Left ventricle myocardium superior (tissue), 1 donor: ENCODE results near the gene DLX4. TPM values are rescaled to one million over a fixed set of nuclear protein-coding genes. Genes with fewer than 3 reads are reported as not detected.

Experiments used
- ATAC-seq: fragments of 200-7000 bp; cut with Tn5 transposase; one replicate; pipeline ENCODE4 v1.9.1; 2020; ENCODE audit warnings: mild to moderate bottlenecking, moderate library complexity
- DNase-seq: peaks from one replicate; pipeline ENCODE4 v3.0.0-alpha.2; 2020
- intact Hi-C: fragments of 100-400 bp; cut with micrococcal nuclease; formaldehyde crosslinking; loops from one replicate; pipeline ENCODE4 v1.11.0; 2022
- total RNA-seq: library from RNA; stranded (reverse); fragmentation: NEBNext Ultra II Directional; extraction: Animal tissue kit (Norgen Biotek cat#: 25700); gene quantifications from one replicate; pipeline ENCODE4 v1.2.1, GENCODE V29; 2021
- donor health status: DM: no; HTN: yes; CAD: no; lungs with severe emphysema.

Gene DLX4
- total RNA-seq, 1 donor from 2014 or later: not detected

GRCh38 chr17:49965524-49965909 is 3.5 kb upstream of the DLX4 start:
- no peak for DNase-seq
- no peak for ATAC-seq
- intact Hi-C loops: no loop called here

DNA sequence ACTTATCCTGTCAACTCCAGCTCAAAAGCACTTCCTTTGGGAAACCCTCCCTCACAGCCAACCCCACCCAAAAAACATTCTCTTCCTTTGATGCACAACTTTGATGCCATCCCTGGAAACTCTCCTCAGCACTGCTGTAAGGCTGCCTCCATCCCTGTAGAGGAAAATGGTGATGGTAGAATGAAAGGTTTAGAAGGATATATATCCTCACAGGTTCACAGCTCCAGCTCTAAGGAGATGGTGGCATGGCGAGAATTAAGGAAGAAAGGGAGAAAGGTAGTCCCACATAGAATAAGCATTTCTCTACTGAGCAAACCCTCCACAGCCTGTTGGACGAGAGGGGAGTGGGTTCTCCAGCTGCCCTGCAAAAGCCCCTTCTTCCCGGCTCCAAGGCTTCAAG is 2.2 kb upstream of the DLX4 start:
- ATAC-seq (no peak), DNase-seq (no peak)
- intact Hi-C loops: no loop called here

DNA sequence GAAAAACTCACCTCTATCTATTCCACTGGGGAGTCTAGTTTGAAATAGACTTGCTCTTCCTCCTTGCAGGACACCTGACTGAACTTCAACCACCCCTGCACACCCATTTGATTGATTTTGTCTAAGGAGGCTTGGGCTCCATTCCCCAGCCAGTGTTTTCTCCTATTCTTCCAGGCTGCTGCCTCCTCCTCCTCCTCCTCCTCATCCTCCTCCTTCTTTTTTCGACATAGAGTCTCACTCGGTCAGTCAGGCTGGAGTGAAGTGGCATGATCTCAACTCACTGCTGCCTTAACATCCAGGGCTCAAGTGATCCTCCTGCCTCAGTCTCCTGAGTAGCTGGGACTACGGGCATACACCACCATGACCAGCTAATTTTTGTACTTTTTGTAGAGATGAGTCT is 1.8 kb upstream of the DLX4 start:
- intact Hi-C loops: no loop called here
- no peak for DNase-seq
- no peak for ATAC-seq

DNA sequence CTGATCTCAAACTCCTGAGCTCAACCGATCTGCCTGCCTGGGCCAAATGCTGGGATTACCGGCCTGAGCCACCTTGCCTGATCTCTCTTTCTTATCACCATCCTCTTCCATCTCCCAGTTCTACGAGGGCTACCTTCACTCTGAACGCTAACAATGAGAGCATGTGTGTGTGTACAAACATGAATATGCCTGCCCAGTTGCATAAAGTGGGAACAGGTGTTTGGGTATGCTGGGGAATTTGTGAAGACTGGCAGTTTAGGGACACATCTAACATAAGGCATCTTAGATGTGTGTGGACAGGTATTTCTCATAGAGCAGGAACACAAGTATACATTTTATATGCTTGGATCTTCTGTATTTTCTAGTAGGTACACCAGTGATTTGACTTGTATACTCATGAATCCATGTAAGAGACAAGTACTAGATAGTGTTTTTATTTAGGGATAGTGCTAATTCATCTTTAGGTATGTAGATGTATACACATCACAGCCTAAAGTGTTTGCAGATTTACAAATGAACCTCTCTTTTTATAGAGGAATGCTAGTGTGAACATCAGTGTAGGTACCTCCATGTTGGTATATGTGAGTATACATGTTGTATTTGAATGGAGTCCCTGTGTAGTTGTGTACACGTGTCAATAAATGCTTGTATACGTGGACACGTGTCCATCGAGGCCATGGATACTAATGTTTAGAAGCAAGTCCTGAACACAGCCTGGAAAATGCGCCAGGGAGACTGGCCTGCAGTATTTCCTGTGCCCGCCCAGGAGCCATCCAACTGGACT is 1.2 kb upstream of the DLX4 start:
- intact Hi-C loops: no loop called here
- ATAC-seq (no peak), DNase-seq (no peak)

DNA sequence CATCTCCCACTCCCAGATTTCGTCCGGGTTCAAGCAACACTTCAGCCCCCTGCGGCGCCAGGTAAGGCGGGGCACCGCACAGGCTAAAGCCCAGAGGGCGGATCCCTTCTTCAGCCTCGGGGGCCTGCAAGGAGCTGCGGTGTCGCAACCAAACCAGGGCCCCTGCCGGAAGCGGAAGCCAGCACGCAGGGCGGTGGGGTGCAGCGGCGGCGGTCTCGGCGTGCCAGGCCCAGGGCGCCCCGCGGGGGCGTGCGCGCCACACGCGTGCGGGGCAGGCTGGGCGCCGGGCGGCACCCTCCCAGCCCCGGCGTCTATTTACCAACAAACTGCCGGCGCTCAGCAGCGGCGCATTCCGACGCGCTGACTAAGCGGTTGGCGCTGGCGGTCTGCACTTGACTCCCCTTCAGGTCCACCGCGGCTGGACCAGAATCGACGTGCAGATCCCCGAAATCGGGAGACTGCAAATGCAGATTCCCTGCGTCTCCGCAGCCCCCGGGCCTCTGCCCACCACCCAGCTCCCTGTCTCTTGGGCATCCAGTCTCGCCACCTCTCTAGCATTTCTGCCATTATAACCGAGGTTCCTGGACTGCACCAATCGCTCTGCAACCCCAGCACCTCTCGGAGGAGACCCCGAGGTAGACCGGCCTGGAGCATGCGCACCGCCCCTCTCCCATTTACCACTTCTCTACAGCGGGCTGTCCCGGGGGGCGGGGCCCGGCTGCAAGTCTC is 421 bp upstream of the DLX4 start:
- peak; percentile 81 for ATAC-seq

DNA sequence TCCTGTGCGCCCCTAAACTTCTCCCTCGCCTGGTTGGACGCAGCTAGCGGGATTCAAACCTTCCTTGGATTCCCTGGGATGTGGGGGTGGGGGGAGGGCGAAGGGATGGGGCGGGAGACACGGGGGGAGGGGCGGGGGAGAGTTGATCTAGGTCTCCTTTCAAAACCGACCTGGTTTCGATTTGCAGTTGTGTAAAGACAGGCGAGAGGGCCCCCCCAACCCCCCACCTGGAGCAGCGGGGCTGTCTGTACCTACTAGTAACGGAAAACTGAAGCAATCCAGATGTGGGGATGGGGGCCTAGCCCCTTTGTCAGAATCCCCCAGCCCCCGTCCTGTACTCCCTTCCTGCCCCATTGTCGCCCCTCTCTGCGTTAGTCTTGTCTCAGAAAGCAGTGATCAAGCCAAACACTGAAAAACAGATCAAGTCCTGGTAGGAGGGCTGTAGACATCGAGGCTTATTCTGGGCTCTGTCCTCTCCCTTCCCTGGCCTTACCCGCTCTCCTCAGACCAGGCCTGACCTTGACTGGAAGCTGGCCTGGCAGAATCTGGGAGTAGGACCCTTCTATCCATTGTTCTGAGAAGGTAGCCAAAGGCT is 902 bp downstream of the DLX4 start:
- intact Hi-C loops: no loop called here
- ATAC-seq (no peak), DNase-seq (no peak)

More for the DNA sequence above, 421 bp upstream of the DLX4 start:
- DNase-seq: peak; percentile 79
- intact Hi-C loops: no loop called here

DNA sequence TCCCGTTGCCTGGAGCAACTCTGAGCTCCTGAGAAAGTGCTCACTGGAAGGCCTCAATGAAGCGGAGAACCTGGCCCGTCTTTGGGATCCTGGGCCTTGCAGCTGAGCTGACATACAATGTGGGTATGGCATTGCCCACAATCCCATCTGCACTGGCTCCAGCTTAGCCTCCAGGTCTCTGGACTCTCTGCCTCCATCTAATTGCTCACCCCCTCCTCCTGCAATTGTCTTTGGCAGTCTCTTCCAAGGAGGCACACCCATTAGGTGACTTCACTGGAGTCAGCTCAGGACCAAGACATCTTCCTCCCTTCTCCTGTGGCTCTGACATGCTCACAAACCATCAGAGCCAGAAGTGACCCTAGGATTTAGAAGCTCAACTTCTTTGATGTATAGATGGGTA is 1.5 kb downstream of the DLX4 start:
- intact Hi-C loops: no loop called here
- no peak for DNase-seq
- ATAC-seq: no peak

GRCh38 chr17:49971199-49971847 is 2.3 kb downstream of the DLX4 start:
- intact Hi-C loops: no loop called here
- ATAC-seq: no peak
- no peak for DNase-seq

DNA sequence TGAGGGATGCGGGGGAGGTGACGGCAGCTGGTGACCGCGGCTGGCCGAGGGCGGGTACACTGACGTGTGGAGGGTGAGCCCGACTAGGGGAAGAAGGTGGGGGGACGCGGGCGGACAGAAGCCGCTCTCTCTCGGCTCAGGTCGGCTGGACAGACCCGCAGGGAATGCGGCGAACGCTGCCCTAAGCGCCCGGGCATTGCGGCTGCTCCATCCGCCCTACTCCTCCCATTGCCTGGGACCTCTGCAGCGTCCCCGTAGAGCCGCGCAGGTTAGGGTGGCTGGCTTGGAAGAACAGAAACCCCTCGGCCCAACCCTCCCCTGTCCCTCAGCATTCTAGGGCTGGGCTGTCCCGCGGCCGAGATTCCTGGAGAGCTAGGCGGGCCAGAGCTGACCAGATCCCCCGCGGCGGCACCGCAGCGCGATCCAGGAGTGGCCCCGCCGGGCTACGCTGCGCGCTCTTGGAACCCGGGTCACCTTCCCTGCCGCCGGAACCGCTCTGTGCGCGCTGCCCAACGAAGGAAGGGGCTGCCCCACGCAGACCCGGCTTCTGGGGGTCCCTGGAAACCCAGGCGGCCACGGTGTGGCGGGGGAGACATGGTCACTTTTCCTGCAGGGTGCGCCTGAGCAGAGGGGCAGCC is 3.0 kb downstream of the DLX4 start:
- intact Hi-C loops: no loop called here
- DNase-seq (no peak), ATAC-seq (no peak)

- DNase-seq (no peak), ATAC-seq (no peak)
- intact Hi-C loops: no loop called here
These were observed 3.7 kb downstream of the DLX4 start for GRCh38 chr17:49972486-49973270.

DNA sequence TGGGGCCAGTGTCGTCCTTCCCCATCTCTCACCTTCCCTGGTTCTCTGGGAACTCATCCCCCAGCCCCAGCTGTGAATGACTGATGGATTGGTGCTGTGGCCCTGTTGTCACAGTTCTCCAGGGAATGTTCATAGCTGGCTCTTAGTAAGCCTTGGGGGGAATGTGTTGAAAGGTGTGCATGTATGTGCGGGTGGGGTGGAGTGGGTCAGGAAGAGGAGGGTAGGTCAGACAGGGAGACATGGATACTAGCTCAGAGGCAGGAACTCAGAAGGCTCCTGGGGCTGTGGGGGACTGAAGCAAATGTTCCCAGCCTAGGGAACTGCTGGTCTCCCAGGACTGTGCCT is 4.3 kb downstream of the DLX4 start:
- ATAC-seq: no peak
- DNase-seq: no peak
- intact Hi-C loops: no loop called here

- intact Hi-C loops: no loop called here
- ATAC-seq: no peak
- DNase-seq: no peak
These were observed 6.5 kb downstream of the DLX4 start for GRCh38 chr17:49975531-49975930.

DNA sequence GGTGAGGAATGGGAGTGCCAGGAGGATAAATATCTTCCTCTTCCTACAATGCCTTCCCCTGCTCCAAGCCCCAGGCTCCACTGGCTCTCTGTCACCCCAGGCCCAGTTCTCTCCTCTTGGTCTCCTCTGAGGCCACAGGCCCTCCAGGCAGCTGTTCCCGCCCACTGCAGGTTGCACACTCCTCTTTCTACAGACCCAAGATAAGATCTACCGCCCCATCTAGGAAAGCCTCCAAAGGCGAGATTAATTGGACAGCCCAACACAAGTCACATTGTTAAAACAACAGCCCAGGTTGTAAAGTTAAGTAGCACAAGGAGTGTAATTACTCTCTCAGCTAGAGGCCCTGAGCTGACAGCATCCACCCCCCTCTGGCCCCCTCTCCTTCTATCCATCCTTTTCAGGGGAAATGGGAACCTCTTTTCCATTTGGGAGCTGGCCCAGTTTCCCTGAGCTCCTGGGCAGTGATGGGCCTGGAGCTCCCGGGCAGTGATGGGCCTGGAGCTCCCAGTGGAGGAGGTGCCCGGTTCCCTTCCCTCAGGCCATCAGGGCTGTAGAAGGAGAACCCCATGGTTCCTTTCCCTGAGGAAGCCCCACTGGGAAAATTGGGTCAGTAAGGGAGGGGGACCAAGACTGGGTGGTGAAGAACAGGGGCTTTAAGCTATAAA is 7.3 kb downstream of the DLX4 start:
- ATAC-seq: no peak
- DNase-seq: no peak
- intact Hi-C loops: no loop called here

DNA sequence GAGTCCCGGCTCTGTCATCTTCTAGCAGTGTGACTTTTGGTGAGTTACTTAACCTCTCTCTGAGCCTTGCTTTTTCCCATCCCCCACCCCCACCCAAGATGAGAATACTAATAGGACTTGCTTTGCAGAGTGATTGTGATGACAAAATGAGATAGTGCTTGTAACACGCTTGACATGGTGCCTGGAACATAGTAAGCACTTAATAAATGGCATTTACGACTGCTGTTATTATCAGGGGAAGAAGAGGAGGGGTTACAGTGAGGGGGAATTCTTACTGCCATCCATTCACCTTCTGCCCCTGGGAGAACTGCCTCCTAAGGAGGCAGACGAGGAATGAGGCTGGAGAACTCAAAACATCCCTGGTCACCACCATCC is 7.8 kb downstream of the DLX4 start:
- ATAC-seq (no peak), DNase-seq (no peak)
- intact Hi-C loops: no loop called here

DNA sequence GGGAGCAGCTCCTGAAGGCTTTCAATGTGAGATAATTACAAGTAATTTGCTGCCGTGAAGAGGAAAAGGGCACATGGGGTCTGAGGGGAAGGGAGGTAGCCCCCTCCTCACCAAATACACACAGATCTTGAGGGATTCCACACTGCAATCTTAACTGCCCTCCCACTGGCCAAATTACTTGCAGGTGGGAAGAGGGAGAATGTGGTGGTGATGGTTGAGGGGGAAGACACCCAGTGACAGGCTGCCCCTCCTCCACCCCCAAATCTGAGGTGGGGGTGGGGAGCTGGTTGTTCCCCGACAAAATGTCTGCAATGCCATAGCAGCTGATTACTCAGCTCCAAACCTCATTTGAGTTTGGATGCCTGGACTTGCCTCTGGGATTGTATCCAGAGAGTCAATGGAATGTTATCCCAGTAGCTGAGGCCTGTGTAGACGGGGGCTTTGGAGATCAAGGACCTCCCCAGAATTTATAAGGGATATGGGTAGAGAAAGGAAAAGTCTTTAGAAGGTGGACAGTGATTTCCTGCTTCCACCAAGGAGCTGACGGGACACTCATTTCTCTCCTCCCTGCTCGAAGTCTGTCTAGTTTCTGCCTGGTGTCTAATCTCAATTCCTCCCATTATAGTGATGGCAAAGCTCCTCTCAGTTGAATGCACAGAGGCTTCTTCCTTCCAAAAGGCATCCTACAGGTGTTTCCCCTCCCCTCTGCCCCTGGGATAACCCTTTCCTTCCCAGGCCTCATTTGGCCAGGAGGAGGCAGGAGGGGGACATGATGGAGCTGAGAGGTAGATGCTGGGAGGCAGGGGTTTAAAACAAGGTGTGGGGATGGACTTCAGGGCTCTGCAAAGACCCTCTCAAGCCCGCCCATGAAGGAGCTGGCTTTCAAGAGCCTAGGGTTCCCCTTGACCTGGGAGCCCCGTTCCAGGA is 8.7 kb downstream of the DLX4 start:
- intact Hi-C loops: no loop called here
- ATAC-seq: no peak
- no peak for DNase-seq

- intact Hi-C loops: no loop called here
- no peak for DNase-seq
- ATAC-seq: no peak
These were observed 9.5 kb downstream of the DLX4 start for GRCh38 chr17:49978501-49978900.

DNA sequence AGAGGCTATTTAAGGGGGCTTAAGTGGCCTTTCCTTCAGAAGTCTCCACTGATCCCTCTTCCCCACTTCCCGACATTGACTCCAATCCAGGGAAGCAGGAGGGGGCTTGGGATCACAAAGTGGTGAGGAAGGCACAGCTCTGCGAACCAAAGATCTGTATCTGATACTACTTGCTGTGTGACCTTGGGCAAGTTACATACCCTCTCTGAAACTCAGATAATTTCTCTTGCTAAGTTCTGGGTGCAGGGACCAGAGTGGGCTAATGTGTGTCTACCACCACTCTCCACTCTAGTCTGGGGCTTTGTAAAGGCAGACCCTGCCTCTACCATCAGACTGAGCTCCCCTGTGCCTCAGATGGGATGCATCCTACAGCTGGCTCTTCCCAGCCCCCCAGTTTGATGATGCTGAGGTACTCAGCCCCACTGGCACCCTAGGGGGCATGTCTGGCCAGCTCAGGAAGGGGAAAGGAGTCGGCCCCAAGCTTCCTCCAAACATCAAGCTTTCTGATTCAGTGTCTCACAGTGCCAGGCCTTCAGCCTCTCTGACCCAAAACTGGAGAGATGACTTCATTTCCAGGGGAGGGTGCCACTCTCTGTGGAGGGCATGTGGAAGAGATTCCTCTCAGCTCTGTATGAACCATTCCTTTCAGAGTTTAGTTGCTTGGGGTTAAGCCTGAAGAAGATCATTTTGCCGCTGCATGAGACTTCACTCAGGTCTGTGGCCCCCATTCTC is 10.9 kb downstream of the DLX4 start:
- no peak for DNase-seq
- intact Hi-C loops: no loop called here
- no peak for ATAC-seq
